Measurements from ENCODE around the gene ANKRD53. TPM values are rescaled to one million over a fixed set of nuclear protein-coding genes. Genes with fewer than 3 reads are reported as not detected.
A peak's percentile ranks its signal among the peaks of the same experiment; 100 is the strongest.

The ANKRD53 gene
- total and polyA plus RNA-seq, 9 of the 15 experiments (the other 6 are each of a cell fraction or from before 2014, with no cell fraction given) = 0.18 TPM; not detected in 8

- TF ChIP-seq CREB1 (IDR thresholded peaks at IDR 0.05) (no peak), CREB1 (CRISPR knock-in tag; IDR thresholded peaks at IDR 0.05) (peak; percentile 43; the same call in 1 of the 2 replicates), CTBP1 (IDR thresholded peaks at IDR 0.05; ENCODE audit: borderline replicate concordance) (peak; percentile 99), SMAD2 (IDR thresholded peaks at IDR 0.05; ENCODE audit: low read depth, low read length) (no peak), RREB1 (CRISPR knock-in tag; IDR thresholded peaks at IDR 0.05) (peak; percentile 89; the same call in 1 of the 2 replicates), ZNF395 (CRISPR knock-in tag; IDR thresholded peaks at IDR 0.05) (no peak), SRSF9 (IDR thresholded peaks at IDR 0.05; ENCODE audit: borderline replicate concordance, low read depth, low read length) (no peak), HCFC1 (IDR thresholded peaks at IDR 0.05; ENCODE audit: low read depth, low read length) (0 out of 2 replicates have a peak, but pooled peaks have one; percentile 17), NRF1 (conservative IDR thresholded peaks at IDR 0.05 in 1 of 2, IDR thresholded peaks at IDR 0.05 in 1 of 2) (peak; percentile 74 to 78), RCOR1 (IDR thresholded peaks at IDR 0.05; ENCODE audit: borderline replicate concordance in 1 of 2, low read depth in 2 of 2, low read length in 2 of 2) (peak in 1 of 2 experiments; percentile 86; a peak in 2 of 4 replicates), ZNF282 (CRISPR knock-in tag; IDR thresholded peaks at IDR 0.05) (no peak), L3MBTL2 (IDR thresholded peaks at IDR 0.05) (peak; percentile 87), MAZ (CRISPR knock-in tag; conservative IDR thresholded peaks at IDR 0.05 in 1 of 2, IDR thresholded peaks at IDR 0.05 in 1 of 2) (peak; percentile 41 to 62), KDM1A (IDR thresholded peaks at IDR 0.05) (peak in 1 of 2 experiments; percentile 67; a peak in 2 of 4 replicates), SREBF1 (IDR thresholded peaks at IDR 0.05; ENCODE audit: borderline replicate concordance, low read depth, low read length) (no peak), HDAC2 (IDR thresholded peaks at IDR 0.05) (no peak)
- TF ChIP-seq, protein P1, sequence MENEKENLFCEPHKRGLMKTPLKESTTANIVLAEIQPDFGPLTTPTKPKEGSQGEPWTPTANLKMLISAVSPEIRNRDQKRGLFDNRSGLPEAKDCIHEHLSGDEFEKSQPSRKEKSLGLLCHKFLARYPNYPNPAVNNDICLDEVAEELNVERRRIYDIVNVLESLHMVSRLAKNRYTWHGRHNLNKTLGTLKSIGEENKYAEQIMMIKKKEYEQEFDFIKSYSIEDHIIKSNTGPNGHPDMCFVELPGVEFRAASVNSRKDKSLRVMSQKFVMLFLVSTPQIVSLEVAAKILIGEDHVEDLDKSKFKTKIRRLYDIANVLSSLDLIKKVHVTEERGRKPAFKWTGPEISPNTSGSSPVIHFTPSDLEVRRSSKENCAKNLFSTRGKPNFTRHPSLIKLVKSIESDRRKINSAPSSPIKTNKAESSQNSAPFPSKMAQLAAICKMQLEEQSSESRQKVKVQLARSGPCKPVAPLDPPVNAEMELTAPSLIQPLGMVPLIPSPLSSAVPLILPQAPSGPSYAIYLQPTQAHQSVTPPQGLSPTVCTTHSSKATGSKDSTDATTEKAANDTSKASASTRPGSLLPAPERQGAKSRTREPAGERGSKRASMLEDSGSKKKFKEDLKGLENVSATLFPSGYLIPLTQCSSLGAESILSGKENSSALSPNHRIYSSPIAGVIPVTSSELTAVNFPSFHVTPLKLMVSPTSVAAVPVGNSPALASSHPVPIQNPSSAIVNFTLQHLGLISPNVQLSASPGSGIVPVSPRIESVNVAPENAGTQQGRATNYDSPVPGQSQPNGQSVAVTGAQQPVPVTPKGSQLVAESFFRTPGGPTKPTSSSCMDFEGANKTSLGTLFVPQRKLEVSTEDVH (IDR thresholded peaks at IDR 0.05; ENCODE audit: low read depth, partially characterized antibody) = peak; percentile 82
Observed at GRCh38 chr2:70964596-70965386, 13.6 kb upstream of the ANKRD53 start (continued).

Data from K562 (cell line).